GM12864 (cell line): ENCODE results near the gene ZDHHC1.

Experiments
- DNase-seq: peaks from one replicate; pipeline ENCODE4 v3.0.0-alpha.2; 2011; ENCODE audit warnings: low read depth
- H3K4me3 ChIP-seq: 2 replicates; pipeline ENCODE4 v1.5.1; 2011; ENCODE audit warnings: mild to moderate bottlenecking, low read depth, low read length, control low read depth
- TF ChIP-seq, protein P1 (sequence below): IDR thresholded peaks from 2 replicates; pipeline ENCODE4 v1.5.1; 2011; ENCODE audit warnings: low read depth, mild to moderate bottlenecking, moderate library complexity, low read length, control low read depth, inconsistent platforms; ENCODE audit errors: missing control alignments

Gene ZDHHC1

DNA sequence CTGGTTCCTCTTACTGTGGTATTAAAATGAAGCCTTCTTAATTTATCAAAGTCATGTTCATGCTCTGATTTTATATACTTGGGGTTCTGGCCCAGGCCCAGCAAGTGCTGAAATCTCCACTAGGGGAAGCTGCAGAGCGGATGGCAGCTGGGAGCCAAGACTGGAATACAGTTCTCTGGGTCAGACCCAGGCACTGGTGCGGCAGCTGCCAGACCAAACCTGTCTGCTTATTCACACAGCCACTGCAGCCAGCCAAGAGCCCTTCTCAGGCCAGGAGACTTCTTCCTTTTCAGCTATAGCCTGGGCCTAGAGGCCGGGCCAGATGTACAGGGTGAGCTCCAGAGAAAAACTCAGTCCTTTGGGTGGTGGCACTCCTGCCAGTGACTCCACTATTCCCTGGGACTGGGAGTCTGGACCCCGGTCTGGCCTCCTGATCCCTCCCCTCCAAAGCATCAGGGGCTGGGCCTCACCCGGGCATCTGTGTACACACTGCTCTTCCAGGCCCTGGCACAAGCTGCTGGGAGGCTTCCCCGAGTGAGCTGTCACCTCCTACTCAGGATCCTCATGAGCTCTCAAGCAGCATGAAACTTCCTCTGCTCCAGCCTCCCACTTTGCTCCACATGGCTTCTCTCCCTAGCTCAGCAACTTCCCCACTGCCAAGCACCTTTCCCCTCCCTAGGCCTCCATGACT, 40.3 kb upstream of the ZDHHC1 start:
- H3K4me3 ChIP-seq, result no peak overlapping the region
- TF ChIP-seq, protein P1, sequence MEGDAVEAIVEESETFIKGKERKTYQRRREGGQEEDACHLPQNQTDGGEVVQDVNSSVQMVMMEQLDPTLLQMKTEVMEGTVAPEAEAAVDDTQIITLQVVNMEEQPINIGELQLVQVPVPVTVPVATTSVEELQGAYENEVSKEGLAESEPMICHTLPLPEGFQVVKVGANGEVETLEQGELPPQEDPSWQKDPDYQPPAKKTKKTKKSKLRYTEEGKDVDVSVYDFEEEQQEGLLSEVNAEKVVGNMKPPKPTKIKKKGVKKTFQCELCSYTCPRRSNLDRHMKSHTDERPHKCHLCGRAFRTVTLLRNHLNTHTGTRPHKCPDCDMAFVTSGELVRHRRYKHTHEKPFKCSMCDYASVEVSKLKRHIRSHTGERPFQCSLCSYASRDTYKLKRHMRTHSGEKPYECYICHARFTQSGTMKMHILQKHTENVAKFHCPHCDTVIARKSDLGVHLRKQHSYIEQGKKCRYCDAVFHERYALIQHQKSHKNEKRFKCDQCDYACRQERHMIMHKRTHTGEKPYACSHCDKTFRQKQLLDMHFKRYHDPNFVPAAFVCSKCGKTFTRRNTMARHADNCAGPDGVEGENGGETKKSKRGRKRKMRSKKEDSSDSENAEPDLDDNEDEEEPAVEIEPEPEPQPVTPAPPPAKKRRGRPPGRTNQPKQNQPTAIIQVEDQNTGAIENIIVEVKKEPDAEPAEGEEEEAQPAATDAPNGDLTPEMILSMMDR, result peak; percentile 30
- DNase-seq, result no peak

DNA sequence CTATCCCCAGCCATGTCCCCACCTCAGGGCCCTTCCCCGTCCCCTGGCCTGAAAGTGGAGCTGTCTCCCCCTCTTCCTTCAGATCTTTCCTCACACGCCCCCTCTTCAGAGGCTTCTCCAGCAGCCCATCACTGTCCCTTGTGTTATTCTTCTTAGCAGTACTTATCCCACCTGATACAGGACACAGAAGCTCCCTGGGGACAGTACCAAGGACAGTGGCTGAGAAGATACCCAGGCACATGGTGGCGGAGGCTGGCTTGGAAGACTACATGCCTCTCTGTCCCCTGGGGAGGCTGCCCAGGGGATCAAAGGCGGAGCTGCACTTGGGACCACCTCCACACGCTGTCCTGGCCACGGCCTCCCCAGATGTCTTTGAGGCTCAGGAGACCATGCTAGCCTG, 38.6 kb upstream of the ZDHHC1 start:
- no peak overlapping the region for H3K4me3 ChIP-seq
- TF ChIP-seq, protein P1, result no peak
- DNase-seq, result no peak

DNA sequence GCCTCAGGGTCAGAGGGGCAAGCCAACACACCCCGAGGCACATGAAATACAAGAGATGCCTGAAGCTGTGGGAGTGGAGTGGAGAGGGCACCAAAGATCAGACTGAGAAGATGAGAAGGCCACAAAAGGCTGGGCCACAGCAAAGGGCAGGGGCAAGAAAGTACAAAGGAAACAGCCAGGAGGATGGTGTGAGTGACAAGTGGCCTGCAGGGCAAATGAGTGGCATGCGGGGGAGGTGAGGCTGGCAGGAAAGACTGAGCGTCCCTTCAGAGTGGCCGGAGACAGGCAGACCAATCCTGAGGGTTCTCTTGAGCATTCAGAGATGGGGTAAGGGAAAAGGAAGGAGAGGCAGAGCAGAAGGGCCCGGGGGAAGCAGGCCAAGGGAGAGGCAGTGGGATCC, 37.8 kb upstream of the ZDHHC1 start:
- no peak overlapping the region for H3K4me3 ChIP-seq
- TF ChIP-seq, protein P1, result no peak

DNA sequence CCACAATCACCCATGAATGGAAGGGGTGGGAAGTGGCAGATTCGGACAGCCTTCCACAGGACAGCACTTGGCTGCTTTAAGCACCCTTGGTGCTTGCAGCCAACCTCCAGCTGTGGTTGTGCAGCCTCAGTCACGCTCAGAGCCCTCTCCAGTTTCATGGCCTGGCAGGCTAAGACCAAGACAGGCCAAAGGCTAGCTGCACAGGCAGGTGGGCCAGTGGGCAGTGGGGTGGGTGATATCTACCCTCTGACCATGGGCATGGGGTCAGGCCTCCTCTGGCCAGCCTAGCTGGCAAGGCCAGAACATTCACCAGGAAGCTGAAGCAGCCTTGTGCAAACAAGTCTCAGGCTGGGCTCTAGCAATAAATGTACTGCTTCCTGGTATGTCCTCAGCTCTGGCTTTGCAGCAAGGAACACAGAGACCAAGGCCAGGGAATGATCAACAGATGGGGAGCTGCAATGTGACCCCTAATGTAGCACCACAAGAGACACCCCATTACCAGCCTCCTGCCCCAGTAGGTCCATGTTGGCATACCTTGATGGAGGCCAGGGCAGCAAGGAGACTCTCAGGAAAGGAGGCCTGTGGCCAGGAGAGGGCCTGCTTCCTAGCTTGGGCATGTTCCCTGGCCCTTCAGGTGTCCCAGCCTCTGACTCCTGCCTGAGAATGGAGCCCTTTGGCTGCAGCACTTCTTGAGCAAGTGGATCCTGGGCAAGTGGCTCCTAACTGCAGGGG, 35.6 kb upstream of the ZDHHC1 start:
- DNase-seq, result no peak
- TF ChIP-seq, protein P1, result no peak
- H3K4me3 ChIP-seq, result no peak overlapping the region

More for the DNA sequence above, 37.8 kb upstream of the ZDHHC1 start:
- no peak for DNase-seq

DNA sequence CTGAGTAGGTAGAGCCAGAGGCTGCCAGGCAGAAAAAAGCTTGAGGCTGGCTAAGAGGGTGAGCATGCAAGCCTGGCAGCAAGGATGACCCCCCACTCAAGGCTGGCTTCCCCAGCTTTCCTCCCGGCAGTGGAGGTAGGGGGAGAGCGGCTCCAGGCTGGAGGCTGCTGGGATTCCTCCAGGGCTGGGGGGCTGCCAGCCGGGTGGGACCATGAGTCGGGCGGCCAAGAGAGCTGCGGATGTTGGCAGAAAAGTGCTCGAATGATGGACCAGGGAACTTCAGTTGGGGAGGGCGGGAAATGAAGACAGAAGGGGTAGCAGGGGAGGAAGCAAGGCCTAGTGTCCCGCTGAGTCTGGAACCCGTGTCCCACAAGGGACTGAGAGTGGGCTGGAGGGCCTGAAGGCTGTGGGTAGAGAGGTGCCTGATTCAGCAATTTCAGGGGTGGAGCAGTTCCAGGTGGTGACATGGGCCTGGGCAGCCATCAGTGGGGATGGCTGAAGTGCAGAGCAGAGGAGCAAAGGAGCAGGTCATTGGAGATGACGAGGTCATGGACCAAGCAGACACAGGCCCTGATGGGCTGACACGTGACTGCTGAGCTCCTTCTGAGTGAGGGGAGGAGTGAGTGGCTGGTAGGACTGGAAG, 34.9 kb upstream of the ZDHHC1 start:
- TF ChIP-seq, protein P1, result no peak
- H3K4me3 ChIP-seq, result no peak overlapping the region
- DNase-seq, result no peak

DNA sequence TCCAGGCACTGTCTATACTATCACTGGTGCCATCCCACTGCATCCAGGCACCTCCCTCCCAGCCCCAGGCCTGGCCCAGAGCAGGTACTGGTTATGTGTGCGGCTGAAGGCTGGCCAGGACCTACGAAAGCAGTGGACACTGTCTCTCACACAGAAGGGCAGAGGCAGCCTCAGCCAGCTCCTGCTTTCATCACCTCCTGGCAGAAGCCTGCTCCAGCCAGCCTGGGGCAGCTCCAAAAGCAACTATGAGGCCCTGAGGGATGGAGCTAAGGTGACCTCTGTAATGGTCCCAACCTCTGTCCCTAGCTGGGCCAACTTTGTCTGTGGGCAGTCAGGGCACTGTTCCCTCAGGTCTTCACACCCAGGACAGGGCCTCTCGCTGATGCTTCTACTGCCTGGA, 33.5 kb upstream of the ZDHHC1 start:
- no peak overlapping the region for H3K4me3 ChIP-seq
- TF ChIP-seq, protein P1, result no peak
- no peak for DNase-seq

DNA sequence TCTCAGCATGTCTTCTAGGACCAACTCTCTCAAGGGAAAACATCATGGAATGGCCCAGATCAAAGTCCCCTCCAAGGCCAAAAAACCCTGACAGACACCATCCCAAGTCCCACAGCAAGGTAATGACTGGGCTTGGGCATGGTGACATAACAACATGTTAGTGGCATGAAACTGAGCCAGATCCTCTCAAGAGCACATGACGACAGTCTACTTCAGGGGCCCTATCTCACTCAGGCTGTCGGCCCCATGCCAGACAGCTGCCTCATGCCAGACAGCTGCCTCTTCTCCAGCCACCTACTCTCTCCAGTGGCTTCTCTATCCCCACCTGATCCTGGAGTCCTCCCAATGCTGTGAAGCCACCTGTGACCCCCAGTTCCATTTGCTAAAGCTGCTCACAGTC, 33.1 kb upstream of the ZDHHC1 start:
- no peak for DNase-seq
- TF ChIP-seq, protein P1, result no peak
- no peak overlapping the region for H3K4me3 ChIP-seq
